K562 treated with DMSO at 1 percent for 24 hours (cell line): ENCODE results near the gene RND3. TPM values are rescaled to one million over a fixed set of nuclear protein-coding genes. Genes with fewer than 3 reads are reported as not detected.

ENCODE experiments used
- total RNA-seq: library from RNA; unstranded; fragments of 300-600 nt; gene quantifications from 2 replicates; pipeline ENCODE4 v1.2.3, GENCODE V29; 2022; ENCODE audit warnings: low read depth; ENCODE audit not compliant: insufficient read depth

Gene RND3, protein sequence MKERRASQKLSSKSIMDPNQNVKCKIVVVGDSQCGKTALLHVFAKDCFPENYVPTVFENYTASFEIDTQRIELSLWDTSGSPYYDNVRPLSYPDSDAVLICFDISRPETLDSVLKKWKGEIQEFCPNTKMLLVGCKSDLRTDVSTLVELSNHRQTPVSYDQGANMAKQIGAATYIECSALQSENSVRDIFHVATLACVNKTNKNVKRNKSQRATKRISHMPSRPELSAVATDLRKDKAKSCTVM
- not detected in 2 replicates for total RNA-seq

GRCh38 chr2:150487537-150488429, at the start of gene RND3:
Gene RND3, minus strand, starts transcription at chr2:150487667. Its CDS starts 250 bp downstream, at chr2:150487417.

